Caki2 (cell line): Measurements from ENCODE around the gene AIG1. TPM values are rescaled to one million over a fixed set of nuclear protein-coding genes. Genes with fewer than 3 reads are reported as not detected.
"Not testable (repeated sequence)": the region's sequence is repeated elsewhere in the genome, so short reads cannot be mapped to it uniquely, and the experiment has no call there.

Source experiments
- DNase-seq: peaks from one replicate; pipeline ENCODE4 v3.0.0-alpha.2; 2015; ENCODE audit warnings: low read depth
- in situ Hi-C: cut with HindIII; loops from 2 replicates; pipeline ENCODE4 v1.10.0; 2016; ENCODE audit warnings: low sequenced_read_pairs, low pct_unique_long_range_greater_than_20kb, mixed read lengths
- total RNA-seq: library from RNA; depleted of rRNA; stranded (reverse); fragments of >200 nt; shearing (Covaris generic); gene quantifications from 2 replicates; pipeline ENCODE4 v1.2.3, GENCODE V29; 2014; ENCODE audit warnings: low replicate concordance

The AIG1 gene
- total RNA-seq, 1 experiment from 2014 or later, result 76.2 TPM

GRCh38 chr6:143053856-143054255 lies 6.8 kb upstream of the AIG1 start:
- DNase-seq, result no peak
- in situ Hi-C loops, result no loop called here

- in situ Hi-C loops, result no loop called here
- no peak for DNase-seq
Measured at GRCh38 chr6:143054329-143054728, 6.4 kb upstream of the AIG1 start.

- in situ Hi-C loops, result no loop called here
- no peak for DNase-seq
Measured at GRCh38 chr6:143055213-143055612, 5.5 kb upstream of the AIG1 start.

GRCh38 chr6:143055891-143056290 lies 4.8 kb upstream of the AIG1 start:
- in situ Hi-C loops, result no loop called here
- no peak for DNase-seq

GRCh38 chr6:143058987-143059386 lies 1.7 kb upstream of the AIG1 start:
- in situ Hi-C loops, result no loop called here
- peak; percentile 38 for DNase-seq

GRCh38 chr6:143059663-143060353 lies 881 bp upstream of the AIG1 start:
- in situ Hi-C loops, result no loop called here
- peak; percentile 56 for DNase-seq

GRCh38 chr6:143060354-143060805 lies 309 bp upstream of the AIG1 start:
- DNase-seq, result peak; percentile 83
- in situ Hi-C loops, result no loop called here

GRCh38 chr6:143061597-143062385 lies 1.1 kb downstream of the AIG1 start:
- no peak for DNase-seq
- in situ Hi-C loops, result no loop called here

- no peak for DNase-seq
- in situ Hi-C loops, result no loop called here
Measured at GRCh38 chr6:143062551-143062950, 1.9 kb downstream of the AIG1 start.

GRCh38 chr6:143063631-143064030 lies 2.9 kb downstream of the AIG1 start:
- in situ Hi-C loops, result no loop called here

GRCh38 chr6:143064271-143064670 lies 3.6 kb downstream of the AIG1 start:
- in situ Hi-C loops, result no loop called here
- DNase-seq, result no peak

More at GRCh38 chr6:143063631-143064030, 2.9 kb downstream of the AIG1 start:
- no peak for DNase-seq

- in situ Hi-C loops, result no loop called here
- DNase-seq, result peak; percentile 72
Measured at GRCh38 chr6:143064951-143065683, 4.4 kb downstream of the AIG1 start.

- in situ Hi-C loops, result no loop called here
- DNase-seq, result no peak
Measured at GRCh38 chr6:143068001-143068400, 7.3 kb downstream of the AIG1 start.

- in situ Hi-C loops, result no loop called here
- DNase-seq, result no peak
Measured at GRCh38 chr6:143074101-143074500, 13.4 kb downstream of the AIG1 start.

- no peak for DNase-seq
- in situ Hi-C loops, result no loop called here
Measured at GRCh38 chr6:143074670-143075318, 14.1 kb downstream of the AIG1 start.

GRCh38 chr6:143078468-143079324 lies 18.0 kb downstream of the AIG1 start:
- in situ Hi-C loops, result no loop called here
- DNase-seq, result no peak

- in situ Hi-C loops, result no loop called here
Measured at GRCh38 chr6:143079325-143079640, 18.6 kb downstream of the AIG1 start.

GRCh38 chr6:143082274-143082673 lies 21.6 kb downstream of the AIG1 start:
- DNase-seq, in situ Hi-C loops: not testable (repeated sequence)

More at GRCh38 chr6:143079325-143079640, 18.6 kb downstream of the AIG1 start:
- DNase-seq, result no peak
